HG03135 (cell line): Measurements from ENCODE around the gene ADAMTSL4.
"Not testable (repeated sequence)": the region's sequence is repeated elsewhere in the genome, so short reads cannot be mapped to it uniquely, and the experiment has no call there.

Experiments used
- ATAC-seq: cut with Tn5 transposase; IDR thresholded peaks from one replicate; pipeline ENCODE4 v1.9.1; 2021; ENCODE audit warnings: mild to moderate bottlenecking, moderate library complexity; ENCODE audit not compliant: unreplicated experiment

The ADAMTSL4 gene

GRCh38 chr1:150566589-150567340 lies 17.6 kb downstream of the ADAMTSL4 start:
- no peak for ATAC-seq

DNA sequence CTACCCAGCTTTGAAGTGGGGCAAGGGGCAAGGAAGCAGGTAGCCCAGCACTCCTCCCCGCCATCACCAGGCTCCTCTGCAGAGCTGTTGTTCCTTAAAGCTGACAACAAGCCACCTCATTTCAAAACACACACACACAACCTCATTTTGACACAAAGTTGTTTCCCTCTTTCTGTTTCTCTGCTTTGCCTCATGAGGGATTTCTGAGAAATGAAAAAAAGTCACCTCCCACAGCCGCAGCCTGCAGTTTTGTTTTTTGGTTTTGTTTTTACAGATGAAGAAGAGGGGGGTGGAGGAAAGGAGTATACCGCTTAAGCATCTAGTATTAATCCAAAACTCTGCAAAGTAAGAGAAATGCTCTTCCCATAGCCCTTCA lies 18.1 kb downstream of the ADAMTSL4 start:
- peak; percentile 32 for ATAC-seq

GRCh38 chr1:150567717-150568593 lies 18.7 kb downstream of the ADAMTSL4 start:
- peak; percentile 12 for ATAC-seq

DNA sequence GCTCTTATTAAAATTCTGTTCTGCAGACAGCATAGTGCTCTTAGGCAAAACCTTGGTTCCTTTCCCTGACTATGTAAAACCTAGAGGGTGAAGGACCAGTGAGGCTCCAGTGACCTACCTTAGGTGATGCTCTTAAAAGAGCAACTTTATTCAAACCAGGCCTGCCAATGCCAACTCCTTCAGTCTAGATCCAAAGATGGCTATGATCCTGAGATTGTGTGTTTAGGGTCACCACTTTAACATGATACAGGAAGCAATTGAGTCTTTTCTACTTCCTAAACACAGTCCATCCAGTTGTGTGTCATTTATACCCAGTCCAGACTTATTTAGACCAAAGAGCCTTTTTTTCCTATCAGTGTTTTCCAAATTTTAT lies 19.4 kb downstream of the ADAMTSL4 start:
- no peak for ATAC-seq

- ATAC-seq = no peak
These were observed 23.9 kb downstream of the ADAMTSL4 start for GRCh38 chr1:150572918-150573647.

DNA sequence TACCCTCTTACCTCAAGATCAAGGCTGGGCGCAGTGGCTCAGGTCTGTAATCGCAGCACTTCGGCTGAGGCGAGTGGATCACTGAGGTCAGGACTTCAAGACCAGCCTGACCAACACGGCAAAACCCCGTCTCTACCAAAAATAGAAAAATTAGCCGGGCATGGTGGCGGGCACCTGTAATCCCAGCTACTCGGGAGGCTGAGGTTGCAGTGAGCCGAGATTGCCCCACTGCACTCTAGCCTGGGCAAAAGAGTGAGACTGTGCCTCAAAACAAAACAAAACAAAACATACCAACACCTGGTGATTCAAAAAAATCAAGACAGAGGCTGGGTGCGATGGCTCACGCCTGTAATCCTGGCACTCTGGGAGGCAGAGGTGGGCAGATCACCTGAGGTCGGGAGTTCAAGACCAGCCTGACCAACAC lies 24.5 kb downstream of the ADAMTSL4 start:
- not testable (repeated sequence) for ATAC-seq

GRCh38 chr1:150574260-150575071 lies 25.3 kb downstream of the ADAMTSL4 start:
- ATAC-seq = no peak

- ATAC-seq = no peak
These were observed 25.9 kb downstream of the ADAMTSL4 start for GRCh38 chr1:150575072-150575489.

DNA sequence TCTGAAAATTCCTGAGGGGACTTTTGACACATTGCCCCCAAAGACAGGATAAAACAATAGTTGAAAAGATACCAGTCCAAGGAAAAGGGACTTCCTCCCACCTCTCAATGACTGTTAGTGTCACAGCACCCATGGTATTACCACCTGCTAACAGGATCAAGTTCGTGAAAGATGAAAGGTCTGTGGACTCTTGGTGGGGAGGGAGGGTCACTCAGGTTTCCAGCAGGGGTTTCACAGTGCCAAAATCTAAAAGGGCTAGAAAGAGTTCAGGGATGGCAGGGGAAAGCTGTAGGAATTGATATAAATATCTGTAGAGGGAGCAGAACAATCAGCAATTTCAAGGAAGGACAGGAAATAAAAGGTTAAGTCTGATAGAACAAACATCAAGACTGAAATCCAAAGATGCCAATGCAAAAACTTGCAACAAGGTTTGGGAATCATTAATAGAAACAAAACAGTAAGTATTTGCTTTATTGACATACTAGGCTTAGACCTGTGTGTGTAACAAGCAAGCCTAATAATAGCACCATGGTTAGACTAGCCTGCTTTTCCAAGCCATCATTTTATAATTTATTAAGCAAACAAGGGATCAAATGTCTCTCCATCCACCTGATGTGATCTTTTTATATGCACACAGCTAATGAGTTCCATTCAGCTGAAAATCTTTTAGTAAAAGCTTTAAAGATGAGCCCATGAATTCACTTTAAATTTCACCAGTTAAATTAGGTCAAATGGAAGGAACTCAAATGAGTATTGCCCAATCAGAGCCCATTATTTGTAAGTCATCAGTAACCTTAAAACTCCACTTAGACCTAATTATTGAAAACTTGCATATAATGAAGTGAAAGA lies 26.5 kb downstream of the ADAMTSL4 start:
- ATAC-seq = no peak

DNA sequence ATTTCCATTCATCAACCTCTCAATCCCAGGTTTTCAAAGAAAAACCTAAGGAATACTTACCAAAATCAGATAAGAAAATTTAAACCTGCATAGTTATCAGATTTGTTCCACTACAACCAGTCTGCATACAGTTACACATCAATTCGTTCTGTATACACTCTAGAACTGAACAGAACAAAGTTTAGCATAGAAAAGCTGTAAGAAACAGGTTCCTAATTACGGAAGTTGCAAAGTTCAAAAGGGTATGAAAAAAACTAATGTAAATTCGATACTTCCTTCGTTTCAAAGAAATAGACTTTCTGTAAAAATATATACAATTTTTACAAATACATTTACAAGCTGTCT lies 27.1 kb downstream of the ADAMTSL4 start:
- ATAC-seq = no peak

- no peak for ATAC-seq
These were observed 27.8 kb downstream of the ADAMTSL4 start for GRCh38 chr1:150576794-150577556.

DNA sequence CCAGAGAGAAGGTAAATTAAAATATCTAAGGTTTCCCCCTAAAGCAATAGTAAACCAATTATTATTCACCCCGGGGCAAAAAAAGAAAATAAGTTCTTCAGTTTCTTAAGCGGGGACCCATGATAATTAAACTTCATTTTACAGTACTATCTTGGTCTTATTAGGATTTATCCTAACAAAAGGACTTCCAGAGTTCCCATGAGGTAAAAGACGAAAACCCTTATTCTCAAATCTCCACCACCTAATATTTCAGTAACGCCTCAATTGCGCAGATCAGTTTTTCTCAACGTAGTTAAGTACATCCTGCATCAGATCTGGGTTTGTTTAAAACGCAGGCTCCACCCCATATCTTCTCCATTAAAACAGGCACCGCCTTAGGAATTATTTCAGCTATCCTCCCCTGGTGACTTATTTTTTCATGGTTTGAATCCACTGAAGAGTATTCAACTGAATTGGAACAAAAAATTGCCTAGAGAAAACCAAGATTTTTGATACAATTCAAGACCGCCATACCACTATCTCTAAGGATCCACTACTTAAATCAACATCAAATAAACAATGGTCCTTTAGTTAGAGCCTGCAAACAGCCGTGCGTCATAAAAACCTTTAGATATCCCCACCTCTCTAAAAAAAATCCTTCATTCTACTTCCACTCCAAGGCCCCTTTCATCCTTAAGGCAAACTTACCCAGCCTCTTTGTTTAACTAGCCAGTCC lies 28.5 kb downstream of the ADAMTSL4 start:
- no peak for ATAC-seq

DNA sequence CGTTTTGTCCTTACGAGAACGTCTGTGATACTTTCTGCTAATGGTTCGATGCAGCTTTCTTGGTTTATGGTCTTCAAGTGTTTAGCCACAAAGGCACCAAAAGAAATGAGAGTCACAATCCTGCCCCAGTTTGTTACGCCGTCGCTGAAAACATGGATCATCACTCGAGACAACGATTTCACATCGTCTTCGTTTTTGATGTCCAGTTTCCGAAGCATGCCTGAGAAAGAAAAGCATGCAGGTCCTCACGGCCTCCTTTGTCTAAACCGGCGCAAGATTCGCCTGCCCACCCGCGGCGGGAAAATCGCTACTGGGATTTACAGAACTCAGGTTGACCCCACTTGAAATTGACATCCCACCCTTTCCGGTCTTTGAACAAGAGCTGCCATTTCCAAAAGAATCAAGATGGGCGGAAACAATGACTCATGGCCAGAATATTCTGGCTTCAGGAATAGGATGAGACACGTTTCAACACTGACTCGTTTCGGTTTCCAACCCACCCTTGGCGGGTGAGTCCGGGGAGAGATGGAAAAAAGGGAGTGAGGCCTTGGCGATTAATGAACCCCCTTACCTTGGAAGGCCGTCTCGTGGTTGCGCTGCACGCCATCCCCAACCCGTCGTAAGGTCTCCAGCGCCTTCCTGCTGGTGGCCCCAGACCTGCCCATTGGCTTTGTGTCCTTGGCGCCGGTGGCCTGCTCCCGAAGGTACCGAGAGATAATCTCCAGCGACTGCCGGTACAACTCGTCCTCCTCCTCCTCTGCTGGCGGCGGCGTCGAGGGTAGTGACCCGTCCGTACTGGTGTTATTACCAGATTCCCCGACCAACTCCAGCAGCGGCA lies 29.3 kb downstream of the ADAMTSL4 start:
- no peak for ATAC-seq

GRCh38 chr1:150579110-150579944 lies 30.1 kb downstream of the ADAMTSL4 start, which contains the start of gene MCL1:
Gene MCL1, minus strand, starts transcription at chr1:150579610. Its CDS starts 80 bp downstream, at chr1:150579530.
- peak; percentile 89 for ATAC-seq

- ATAC-seq = no peak
These were observed 30.9 kb downstream of the ADAMTSL4 start for GRCh38 chr1:150579945-150580642.

DNA sequence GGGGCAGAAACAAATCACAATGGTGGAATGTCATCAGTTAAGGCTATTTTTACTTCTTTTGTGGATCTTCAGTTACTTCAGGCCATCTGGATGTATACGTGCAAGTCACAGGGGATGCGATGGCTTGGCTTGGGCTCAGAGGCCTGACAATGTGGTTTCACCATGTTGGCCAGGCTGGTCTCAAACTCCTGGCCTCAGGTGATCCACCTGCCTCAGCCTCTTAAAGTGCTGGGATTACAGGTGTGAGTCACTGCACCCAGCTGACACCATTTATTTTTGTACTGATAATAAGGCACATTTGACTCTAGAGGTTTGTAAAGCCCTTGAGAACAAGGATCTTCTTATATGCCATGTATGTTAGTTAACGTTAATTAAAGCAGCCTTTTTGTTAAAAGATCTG lies 31.8 kb downstream of the ADAMTSL4 start:
- ATAC-seq = not testable (repeated sequence)
